Endothelial cell of umbilical vein (primary cell): Measurements from ENCODE around the gene AGMO. TPM values are rescaled to one million over a fixed set of nuclear protein-coding genes. Genes with fewer than 3 reads are reported as not detected.

ENCODE experiments used
- BruUV-seq: library from RNA; stranded (reverse); fragments of 400-500 nt; replicated peaks from 2 replicates; lab custom pipeline; 2021; lab: Mats Ljungman, UMichigan
- CTCF ChIA-PET: fragments of 300-600, 350-600 bp; sonication (Branson Sonifier 250); formaldehyde crosslinking; loops from one replicate; lab custom pipeline; 2021; ENCODE audit warnings: antibody characterized with exemption, inconsistent platforms; lab: Charles Lee
- POLR2A ChIA-PET: fragments of 300-600, 350-600 bp; sonication (Branson Sonifier 250); formaldehyde crosslinking; loops from one replicate; lab custom pipeline; 2021; ENCODE audit warnings: antibody characterized with exemption, inconsistent platforms; lab: Charles Lee
- DNase-seq: peaks from one replicate; pipeline ENCODE4 v3.0.0-alpha.2; 2011; ENCODE audit warnings: low read depth, low spot score
- FAIRE-seq: peaks from 2 replicates; lab custom pipeline; 2011; peaks lifted over from hg19 to GRCh38; lab: Jason Lieb, UNC
- H2AFZ ChIP-seq: 2 replicates; pipeline ENCODE4 v1.6.0; 2012; ENCODE audit warnings: low read depth, low read length, control low read depth, inconsistent platforms
- H3K27ac ChIP-seq: 2 replicates; pipeline ENCODE4 v1.5.1; 2011; ENCODE audit warnings: low read depth, mild to moderate bottlenecking, control low read depth, low read length, moderate library complexity; ENCODE audit not compliant: insufficient read depth
- H3K27me3 ChIP-seq, 2 experiments: 2 replicates each; pipeline versions ENCODE4 v1.6.0 to v1.6.1; 2011; ENCODE audit warnings: low read length in 2 of 2, mixed read lengths in 1 of 2; ENCODE audit not compliant: control insufficient read depth in 2 of 2, insufficient read depth in 2 of 2
- H3K36me3 ChIP-seq, 2 experiments: 2 replicates in 1 of 2; 3 replicates in 1 of 2; pipeline ENCODE4 v1.5.1; 2011; ENCODE audit warnings: low read length in 2 of 2, mild to moderate bottlenecking in 1 of 2, moderate library complexity in 1 of 2; ENCODE audit not compliant: control insufficient read depth in 2 of 2, insufficient read depth in 2 of 2; ENCODE audit errors: extremely low read depth in 1 of 2
- H3K4me1 ChIP-seq: 3 replicates; pipeline ENCODE4 v1.5.1; 2011; ENCODE audit warnings: mild to moderate bottlenecking, low read length; ENCODE audit not compliant: control insufficient read depth, insufficient read depth; ENCODE audit errors: extremely low read depth
- H3K4me2 ChIP-seq: 2 replicates; pipeline ENCODE4 v1.6.1; 2011; ENCODE audit warnings: low read length, control low read depth, mixed read lengths; ENCODE audit not compliant: insufficient read depth
- H3K4me3 ChIP-seq, 3 experiments: fragments of 200-600 bp in 1 of 3; sonication (generic), shearing (Covaris generic) in 1 of 3; replicated peaks in 1 of 3; 2 replicates each; pipeline ENCODE4 v1.5.1; 2011 to 2016; ENCODE audit warnings: control low read depth in 3 of 3, low read length in 3 of 3, mild to moderate bottlenecking in 2 of 3, inconsistent platforms in 1 of 3, low read depth in 1 of 3, moderate library complexity in 1 of 3; ENCODE audit not compliant: insufficient read depth in 1 of 3
- H3K79me2 ChIP-seq: 2 replicates; pipeline ENCODE4 v1.6.0; 2012; ENCODE audit warnings: low read length, inconsistent platforms; ENCODE audit not compliant: control insufficient read depth, insufficient read depth
- H3K9ac ChIP-seq: replicated peaks from 2 replicates; pipeline ENCODE3; 2011; ENCODE audit warnings: low read length, control low read depth; ENCODE audit not compliant: insufficient read depth; ENCODE audit errors: extremely low read depth
- H3K9me1 ChIP-seq: replicated peaks from 3 replicates; pipeline ENCODE4 v1.6.0; 2011; ENCODE audit warnings: mild to moderate bottlenecking, low read length; ENCODE audit not compliant: control insufficient read depth, insufficient read depth; ENCODE audit errors: extremely low read depth
- H3K9me3 ChIP-seq: replicated peaks from 2 replicates; pipeline ENCODE4 v1.5.1; 2012; ENCODE audit warnings: low read length, inconsistent platforms; ENCODE audit not compliant: control insufficient read depth, insufficient read depth
- H4K20me1 ChIP-seq: replicated peaks from 2 replicates; pipeline ENCODE3; 2011; ENCODE audit warnings: mild to moderate bottlenecking, low read length; ENCODE audit not compliant: control insufficient read depth, insufficient read depth; ENCODE audit errors: extremely low read depth
- EZH2 ChIP-seq: IDR thresholded peaks from 2 replicates; pipeline ENCODE4 v1.6.1; 2012; ENCODE audit warnings: borderline replicate concordance, low read depth, mild to moderate bottlenecking, moderate library complexity, low read length, inconsistent platforms; ENCODE audit not compliant: severe bottlenecking
- FOS ChIP-seq: IDR thresholded peaks from 2 replicates; pipeline ENCODE4 v1.6.1; 2011; ENCODE audit warnings: mild to moderate bottlenecking, low read length, moderate library complexity, borderline replicate concordance; ENCODE audit not compliant: insufficient read depth
- GATA2 ChIP-seq: IDR thresholded peaks from 2 replicates; pipeline ENCODE4 v1.7.0; 2011; ENCODE audit warnings: low read depth, mild to moderate bottlenecking, moderate library complexity, mixed read lengths, low read length; ENCODE audit not compliant: insufficient read length, insufficient read depth
- JUN ChIP-seq: IDR thresholded peaks from 2 replicates; pipeline ENCODE4 v1.6.1; 2011; ENCODE audit warnings: borderline replicate concordance, low read depth; ENCODE audit not compliant: insufficient read length, insufficient read depth
- MAX ChIP-seq: IDR thresholded peaks from 2 replicates; pipeline ENCODE4 v1.6.1; 2011; ENCODE audit not compliant: insufficient read depth, insufficient read length
- POLR2A ChIP-seq: IDR thresholded peaks from 2 replicates; pipeline ENCODE4 v1.6.1; 2012; ENCODE audit warnings: low read depth, mild to moderate bottlenecking, control low read depth, low read length
- POLR2AphosphoS5 ChIP-seq: IDR thresholded peaks from 2 replicates; pipeline ENCODE4 v1.6.1; 2012; ENCODE audit warnings: low read depth, mild to moderate bottlenecking, control low read depth, low read length, moderate library complexity; ENCODE audit not compliant: insufficient read depth
- dilution Hi-C: fragments of 300-500 bp; cut with MboI; formaldehyde crosslinking; loops from one replicate; pipeline ENCODE4 v1.15.0; 2019; ENCODE audit warnings: low sequenced_read_pairs; ENCODE audit not compliant: extremely low pct_ligation_motif_present
- intact Hi-C: fragments of 100-400 bp; cut with micrococcal nuclease; formaldehyde crosslinking; loops from one replicate; pipeline ENCODE4 v1.10.0; 2022
- polyA plus RNA-seq, 4 experiments: library from polyadenylated mRNA; depleted of rRNA in 3 of 4; stranded (reverse) in 3 of 4; unstranded in 1 of 4; fragments of >200 nt; gene quantifications; 2 replicates each; pipeline versions ENCODE4 v1.2.1 to v1.2.3, GENCODE V29; 2011 to 2012; ENCODE audit warnings: missing spikeins in 1 of 4
- total RNA-seq: library from RNA; stranded (reverse); gene quantifications from 2 replicates; pipeline ENCODE4 v1.2.3, GENCODE V29; 2021

Gene AGMO
- total and polyA plus RNA-seq, 2 donors (not counting 3 experiments of a cell fraction or from before 2014, with no cell fraction given): 0.23 to 0.40 TPM

- H3K9me3 ChIP-seq: peaks cover 3% of the 10 kb centered on the region
- H3K27ac ChIP-seq: no peak overlapping the region
- H4K20me1 ChIP-seq: no peaks in the 10 kb centered on the region
- ChIA-PET CTCF (interaction anchor here (1.2 kb wide), 1 partner anchor 9 kb away, joined by 3 read pairs; no protein-coding TSS in a partner anchor), POLR2A (no interaction called here)
- no peaks in the 10 kb centered on the region for H3K27me3 ChIP-seq
- no peaks in the 10 kb centered on the region for H3K9me1 ChIP-seq
- DNase-seq (no peak), FAIRE-seq (no peak)
- no peaks in the 10 kb centered on the region for H3K36me3 ChIP-seq
- dilution Hi-C loops (no loop called here), intact Hi-C loops (no loop called here)
- no peak overlapping the region for H3K4me3 ChIP-seq
- TF ChIP-seq EZH2 (no peak), POLR2AphosphoS5 (no peak), GATA2 (no peak)
- H3K9ac ChIP-seq: no peak overlapping the region
- H3K79me2 ChIP-seq: no peaks in the 10 kb centered on the region
- no peak overlapping the region for H2AFZ ChIP-seq
- BruUV-seq: no TSS peak
- H3K4me2 ChIP-seq: no peak overlapping the region
- no peaks in the 10 kb centered on the region for H3K4me1 ChIP-seq
These were observed 22.8 kb upstream of the AGMO start for GRCh38 chr7:15584575-15584974.

- H4K20me1 ChIP-seq: no peaks in the 10 kb centered on the region
- no peaks in the 10 kb centered on the region for H3K27me3 ChIP-seq
- no peaks in the 10 kb centered on the region for H3K4me1 ChIP-seq
- intact Hi-C loops: no loop called here
- no peak overlapping the region for H3K9ac ChIP-seq
- H3K27ac ChIP-seq: no peak overlapping the region
- H3K9me3 ChIP-seq: peaks cover 3% of the 10 kb centered on the region
- ChIA-PET POLR2A (no interaction called here), CTCF (no interaction called here)
- H3K4me2 ChIP-seq: no peak overlapping the region
- no peak for TF ChIP-seq POLR2AphosphoS5
- no peak for TF ChIP-seq MAX
- TF ChIP-seq GATA2: no peak
- no peak for TF ChIP-seq EZH2
- TF ChIP-seq FOS: no peak
- no peak for TF ChIP-seq POLR2A
- no peak for TF ChIP-seq JUN
- no peaks in the 10 kb centered on the region for H3K79me2 ChIP-seq
- FAIRE-seq (peak; percentile 58), DNase-seq (no peak)
- dilution Hi-C loops: no loop called here
- no peak overlapping the region for H2AFZ ChIP-seq
- H3K36me3 ChIP-seq: no peaks in the 10 kb centered on the region
- no peaks in the 10 kb centered on the region for H3K9me1 ChIP-seq
- no TSS peak for BruUV-seq
- no peak overlapping the region for H3K4me3 ChIP-seq
These were observed 21.0 kb upstream of the AGMO start for GRCh38 chr7:15582773-15583172.
